GM12865 (cell line): ENCODE results near the gene GDPD5.

Experiments used
- DNase-seq: peaks from one replicate; pipeline ENCODE4 v3.0.0; 2010; ENCODE audit warnings: low read depth
- H3K4me3 ChIP-seq: 2 replicates; pipeline ENCODE4 v1.5.1; 2011; ENCODE audit warnings: mild to moderate bottlenecking, low read depth, low read length, control low read depth
- CTCF ChIP-seq: IDR thresholded peaks from 2 replicates; pipeline ENCODE4 v1.5.1; 2011; ENCODE audit warnings: low read length, control low read depth, low read depth, inconsistent platforms; ENCODE audit not compliant: insufficient read depth; ENCODE audit errors: missing control alignments

Gene GDPD5

GRCh38 chr11:75463106-75463774 is 62.5 kb downstream of the GDPD5 start:
- no peak overlapping the region for H3K4me3 ChIP-seq
- no peak for TF ChIP-seq CTCF
- no peak for DNase-seq

- no peak for DNase-seq
- no peak for TF ChIP-seq CTCF
Observed at GRCh38 chr11:75462117-75462653, 63.6 kb downstream of the GDPD5 start.

GRCh38 chr11:75461151-75461550 is 64.6 kb downstream of the GDPD5 start:
- no peak for DNase-seq
- no peak overlapping the region for H3K4me3 ChIP-seq

More at GRCh38 chr11:75462117-75462653, 63.6 kb downstream of the GDPD5 start:
- no peak overlapping the region for H3K4me3 ChIP-seq

GRCh38 chr11:75456596-75457183 is 69.1 kb downstream of the GDPD5 start:
- H3K4me3 ChIP-seq: no peak overlapping the region
- no peak for TF ChIP-seq CTCF
- DNase-seq: no peak

More at GRCh38 chr11:75461151-75461550, 64.6 kb downstream of the GDPD5 start:
- TF ChIP-seq CTCF: no peak

- TF ChIP-seq CTCF: no peak
- DNase-seq: no peak
- H3K4me3 ChIP-seq: no peak overlapping the region
Observed at GRCh38 chr11:75454987-75455386, 70.8 kb downstream of the GDPD5 start.

- H3K4me3 ChIP-seq: no peak overlapping the region
- TF ChIP-seq CTCF: no peak
- DNase-seq: no peak
Observed at GRCh38 chr11:75453916-75454655, 71.7 kb downstream of the GDPD5 start.
